Endothelial cell of umbilical vein (primary cell): ENCODE measurements around the gene SLC43A1. TPM values are rescaled to one million over a fixed set of nuclear protein-coding genes. Genes with fewer than 3 reads are reported as not detected.
"Not testable (repeated sequence)": the region's sequence is repeated elsewhere in the genome, so short reads cannot be mapped to it uniquely, and the experiment has no call there.

Source experiments
- BruUV-seq: library from RNA; stranded (reverse); fragments of 400-500 nt; replicated peaks from 2 replicates; lab custom pipeline; 2021; lab: Mats Ljungman, UMichigan
- CTCF ChIA-PET: fragments of 300-600, 350-600 bp; sonication (Branson Sonifier 250); formaldehyde crosslinking; loops from one replicate; lab custom pipeline; 2021; ENCODE audit warnings: antibody characterized with exemption, inconsistent platforms; lab: Charles Lee
- POLR2A ChIA-PET: fragments of 300-600, 350-600 bp; sonication (Branson Sonifier 250); formaldehyde crosslinking; loops from one replicate; lab custom pipeline; 2021; ENCODE audit warnings: antibody characterized with exemption, inconsistent platforms; lab: Charles Lee
- DNase-seq: peaks from one replicate; pipeline ENCODE4 v3.0.0-alpha.2; 2011; ENCODE audit warnings: low read depth, low spot score
- FAIRE-seq: peaks from 2 replicates; lab custom pipeline; 2011; peaks lifted over from hg19 to GRCh38; lab: Jason Lieb, UNC
- H2AFZ ChIP-seq: 2 replicates; pipeline ENCODE4 v1.6.0; 2012; ENCODE audit warnings: low read depth, low read length, control low read depth, inconsistent platforms
- H3K27ac ChIP-seq: 2 replicates; pipeline ENCODE4 v1.5.1; 2011; ENCODE audit warnings: low read depth, mild to moderate bottlenecking, control low read depth, low read length, moderate library complexity; ENCODE audit not compliant: insufficient read depth
- H3K27me3 ChIP-seq, 2 experiments: 2 replicates each; pipeline versions ENCODE4 v1.6.0 to v1.6.1; 2011; ENCODE audit warnings: low read length in 2 of 2, mixed read lengths in 1 of 2; ENCODE audit not compliant: control insufficient read depth in 2 of 2, insufficient read depth in 2 of 2
- H3K36me3 ChIP-seq, 2 experiments: 2 replicates in 1 of 2; 3 replicates in 1 of 2; pipeline ENCODE4 v1.5.1; 2011; ENCODE audit warnings: low read length in 2 of 2, mild to moderate bottlenecking in 1 of 2, moderate library complexity in 1 of 2; ENCODE audit not compliant: control insufficient read depth in 2 of 2, insufficient read depth in 2 of 2; ENCODE audit errors: extremely low read depth in 1 of 2
- H3K4me1 ChIP-seq: 3 replicates; pipeline ENCODE4 v1.5.1; 2011; ENCODE audit warnings: mild to moderate bottlenecking, low read length; ENCODE audit not compliant: control insufficient read depth, insufficient read depth; ENCODE audit errors: extremely low read depth
- H3K4me2 ChIP-seq: 2 replicates; pipeline ENCODE4 v1.6.1; 2011; ENCODE audit warnings: low read length, control low read depth, mixed read lengths; ENCODE audit not compliant: insufficient read depth
- H3K4me3 ChIP-seq, 3 experiments: fragments of 200-600 bp in 1 of 3; sonication (generic), shearing (Covaris generic) in 1 of 3; replicated peaks in 1 of 3; 2 replicates each; pipeline ENCODE4 v1.5.1; 2011 to 2016; ENCODE audit warnings: control low read depth in 3 of 3, low read length in 3 of 3, mild to moderate bottlenecking in 2 of 3, inconsistent platforms in 1 of 3, low read depth in 1 of 3, moderate library complexity in 1 of 3; ENCODE audit not compliant: insufficient read depth in 1 of 3
- H3K79me2 ChIP-seq: 2 replicates; pipeline ENCODE4 v1.6.0; 2012; ENCODE audit warnings: low read length, inconsistent platforms; ENCODE audit not compliant: control insufficient read depth, insufficient read depth
- H3K9ac ChIP-seq: replicated peaks from 2 replicates; pipeline ENCODE3; 2011; ENCODE audit warnings: low read length, control low read depth; ENCODE audit not compliant: insufficient read depth; ENCODE audit errors: extremely low read depth
- H3K9me1 ChIP-seq: replicated peaks from 3 replicates; pipeline ENCODE4 v1.6.0; 2011; ENCODE audit warnings: mild to moderate bottlenecking, low read length; ENCODE audit not compliant: control insufficient read depth, insufficient read depth; ENCODE audit errors: extremely low read depth
- H3K9me3 ChIP-seq: replicated peaks from 2 replicates; pipeline ENCODE4 v1.5.1; 2012; ENCODE audit warnings: low read length, inconsistent platforms; ENCODE audit not compliant: control insufficient read depth, insufficient read depth
- H4K20me1 ChIP-seq: replicated peaks from 2 replicates; pipeline ENCODE3; 2011; ENCODE audit warnings: mild to moderate bottlenecking, low read length; ENCODE audit not compliant: control insufficient read depth, insufficient read depth; ENCODE audit errors: extremely low read depth
- CTCF ChIP-seq, 2 donors: IDR thresholded peaks; 1 replicate in 1 of 2; 2 replicates in 1 of 2; pipeline ENCODE4 v1.5.1; 2011; ENCODE audit warnings: low read length in 2 of 2, mild to moderate bottlenecking in 2 of 2, moderate library complexity in 2 of 2, control low read depth in 1 of 2, inconsistent platforms in 1 of 2, low read depth in 1 of 2; ENCODE audit not compliant: insufficient read depth in 1 of 2; ENCODE audit errors: extremely low read depth in 1 of 2
- EZH2 ChIP-seq: IDR thresholded peaks from 2 replicates; pipeline ENCODE4 v1.6.1; 2012; ENCODE audit warnings: borderline replicate concordance, low read depth, mild to moderate bottlenecking, moderate library complexity, low read length, inconsistent platforms; ENCODE audit not compliant: severe bottlenecking
- FOS ChIP-seq: IDR thresholded peaks from 2 replicates; pipeline ENCODE4 v1.6.1; 2011; ENCODE audit warnings: mild to moderate bottlenecking, low read length, moderate library complexity, borderline replicate concordance; ENCODE audit not compliant: insufficient read depth
- GATA2 ChIP-seq: IDR thresholded peaks from 2 replicates; pipeline ENCODE4 v1.7.0; 2011; ENCODE audit warnings: low read depth, mild to moderate bottlenecking, moderate library complexity, mixed read lengths, low read length; ENCODE audit not compliant: insufficient read length, insufficient read depth
- JUN ChIP-seq: IDR thresholded peaks from 2 replicates; pipeline ENCODE4 v1.6.1; 2011; ENCODE audit warnings: borderline replicate concordance, low read depth; ENCODE audit not compliant: insufficient read length, insufficient read depth
- MAX ChIP-seq: IDR thresholded peaks from 2 replicates; pipeline ENCODE4 v1.6.1; 2011; ENCODE audit not compliant: insufficient read depth, insufficient read length
- MYC ChIP-seq: IDR thresholded peaks from one replicate; pipeline ENCODE4 v1.6.1; 2011; ENCODE audit warnings: mild to moderate bottlenecking, low read depth, low read length
- POLR2A ChIP-seq: IDR thresholded peaks from 2 replicates; pipeline ENCODE4 v1.6.1; 2012; ENCODE audit warnings: low read depth, mild to moderate bottlenecking, control low read depth, low read length
- POLR2AphosphoS5 ChIP-seq: IDR thresholded peaks from 2 replicates; pipeline ENCODE4 v1.6.1; 2012; ENCODE audit warnings: low read depth, mild to moderate bottlenecking, control low read depth, low read length, moderate library complexity; ENCODE audit not compliant: insufficient read depth
- dilution Hi-C: fragments of 300-500 bp; cut with MboI; formaldehyde crosslinking; loops from one replicate; pipeline ENCODE4 v1.15.0; 2019; ENCODE audit warnings: low sequenced_read_pairs; ENCODE audit not compliant: extremely low pct_ligation_motif_present
- intact Hi-C: fragments of 100-400 bp; cut with micrococcal nuclease; formaldehyde crosslinking; loops from one replicate; pipeline ENCODE4 v1.10.0; 2022
- polyA plus RNA-seq, 4 experiments: library from polyadenylated mRNA; depleted of rRNA in 3 of 4; stranded (reverse) in 3 of 4; unstranded in 1 of 4; fragments of >200 nt; gene quantifications; 2 replicates each; pipeline versions ENCODE4 v1.2.1 to v1.2.3, GENCODE V29; 2011 to 2012; ENCODE audit warnings: missing spikeins in 1 of 4
- total RNA-seq: library from RNA; stranded (reverse); gene quantifications from 2 replicates; pipeline ENCODE4 v1.2.3, GENCODE V29; 2021

The SLC43A1 gene
- total and polyA plus RNA-seq, 2 donors (not counting 3 experiments of a cell fraction or from before 2014, with no cell fraction given) = 13.7 to 19.5 TPM

DNA sequence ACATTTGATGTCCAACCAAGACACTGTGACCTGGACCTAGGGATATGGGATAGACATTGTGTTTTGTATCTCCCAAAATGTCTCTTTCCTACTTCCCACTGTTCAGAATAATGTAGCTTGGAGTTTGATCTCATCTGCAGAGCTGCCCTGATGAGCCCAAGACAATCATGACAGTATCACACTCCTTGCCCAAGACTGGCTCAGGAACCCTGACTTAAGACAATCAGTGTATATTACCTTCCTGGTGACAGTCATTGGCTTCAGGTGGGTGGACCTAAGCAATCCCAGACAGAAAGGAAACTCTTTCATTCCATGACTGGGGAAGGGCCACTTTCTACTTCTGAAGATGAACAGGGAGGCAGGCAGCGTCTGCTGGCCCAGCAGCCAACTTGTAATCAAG is 69.4 kb downstream of the SLC43A1 start:
- Histone ChIP-seq H3K36me3 (no peaks in the 10 kb centered on the region), H2AFZ (no peak overlapping the region), H3K27me3 (peaks cover 0 to 6% of the 10 kb centered on the region in 2 experiments), H3K4me1 (no peaks in the 10 kb centered on the region), H3K9me3 (no peaks in the 10 kb centered on the region), H3K9me1 (no peaks in the 10 kb centered on the region), H3K4me3 (no peak overlapping the region), H4K20me1 (no peaks in the 10 kb centered on the region), H3K4me2 (no peak overlapping the region), H3K27ac (no peak overlapping the region), H3K9ac (no peak overlapping the region), H3K79me2 (no peaks in the 10 kb centered on the region)
- no peak for FAIRE-seq
- DNase-seq = no peak
- TF ChIP-seq FOS = no peak
- no peak for TF ChIP-seq JUN
- no peak for TF ChIP-seq MYC
- TF ChIP-seq MAX = no peak
- no peak for TF ChIP-seq CTCF (IDR thresholded peaks at IDR 0.05; ENCODE audit: extremely low read depth in 1 of 2, insufficient read depth in 1 of 2, low read depth in 1 of 2, low read length in 2 of 2)
- TF ChIP-seq GATA2 = no peak
- TF ChIP-seq EZH2 = no peak
- no peak for TF ChIP-seq POLR2AphosphoS5
- TF ChIP-seq POLR2A = no peak
- CTCF ChIA-PET = interaction anchor here (1.1 to 2.0 kb wide), 3 partner anchors 12 to 93 kb away, joined by 3 to 9 read pairs (median 3); partner anchors contain the start of gene RTN4RL2
- BruUV-seq = no TSS peak
- POLR2A ChIA-PET = no interaction called here
- intact Hi-C loops = no loop called here
- dilution Hi-C loops = no loop called here

GRCh38 chr11:57445122-57445394 is 70.4 kb downstream of the SLC43A1 start:
- H3K9ac ChIP-seq, DNase-seq, H4K20me1 ChIP-seq, H3K4me3 ChIP-seq, H3K27me3 ChIP-seq, H3K9me1 ChIP-seq, POLR2A ChIA-PET, BruUV-seq, H3K27ac ChIP-seq, H3K9me3 ChIP-seq, H3K36me3 ChIP-seq, H2AFZ ChIP-seq, H3K4me1 ChIP-seq, intact Hi-C loops, H3K4me2 ChIP-seq, H3K79me2 ChIP-seq, FAIRE-seq, dilution Hi-C loops: not testable (repeated sequence)
- CTCF ChIA-PET = interaction anchor here (2.0 kb wide), 1 partner anchor 13 kb away, joined by 9 read pairs; no protein-coding TSS in a partner anchor
